ENCODE measurements around the gene LSM10. TPM values are rescaled to one million over a fixed set of nuclear protein-coding genes. Genes with fewer than 3 reads are reported as not detected.

The LSM10 gene
- total and polyA plus RNA-seq, 2 donors (not counting 1 experiment from before 2014, with no cell fraction given), result 19.2 to 33.5 TPM

DNA sequence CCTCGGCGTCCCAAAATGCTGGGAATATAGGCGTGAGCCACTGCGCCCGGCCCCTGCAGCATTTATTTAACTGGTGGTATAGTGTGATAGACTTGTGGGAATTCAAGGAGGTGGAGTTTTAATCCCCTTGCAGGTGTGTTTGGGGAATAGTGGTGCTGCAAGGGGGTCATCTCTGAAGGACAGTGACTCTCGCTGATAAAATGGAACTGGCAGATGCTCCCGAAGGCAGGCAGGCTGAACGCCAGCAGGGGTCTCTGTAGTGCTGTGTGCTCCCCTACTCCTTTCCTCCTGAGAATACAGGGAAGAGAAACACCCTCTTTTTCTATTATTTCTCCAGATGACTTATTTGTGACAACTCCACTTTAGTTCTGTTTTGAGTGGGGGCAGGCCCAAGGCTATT, 48.6 kb upstream of the LSM10 start:
- no peak overlapping the region for H3K9ac ChIP-seq (ENCODE audit: insufficient read depth, low read length)
- H3K79me2 ChIP-seq (ENCODE audit: control insufficient read depth, insufficient read depth, low read length), result no peaks in the 10 kb centered on the region
- no peak overlapping the region for H2AFZ ChIP-seq (ENCODE audit: low read length)
- TF ChIP-seq EZH2 (IDR thresholded peaks at IDR 0.05; ENCODE audit: low read length, missing control alignments), result no peak
- peak in 1 of 2 donors; percentile 9 for TF ChIP-seq CTCF (conservative IDR thresholded peaks at IDR 0.05 in 1 of 2, IDR thresholded peaks at IDR 0.05 in 1 of 2; ENCODE audit: low read depth in 1 of 2, low read length in 2 of 2)
- H3K36me3 ChIP-seq (ENCODE audit: control insufficient read depth, insufficient read depth, low read length), result no peaks in the 10 kb centered on the region
- H3K4me1 ChIP-seq (ENCODE audit: control insufficient read depth, extremely low read depth, insufficient read depth, low read length), result no peaks in the 10 kb centered on the region
- H3K9me3 ChIP-seq (ENCODE audit: control insufficient read depth, insufficient read depth, low read depth, low read length), result no peaks in the 10 kb centered on the region
- H3K27ac ChIP-seq (ENCODE audit: insufficient read depth, low read length), result no peak overlapping the region
- no peaks in the 10 kb centered on the region for H3K27me3 ChIP-seq (ENCODE audit: control insufficient read depth, insufficient read depth, low read length)
- H4K20me1 ChIP-seq (ENCODE audit: control insufficient read depth, extremely low read depth, insufficient read depth, low read length), result no peaks in the 10 kb centered on the region
- no peak for DNase-seq (ENCODE audit: low read depth in 2 of 2)
- no peak overlapping the region for H3K4me3 ChIP-seq (replicated peaks in 1 of 4; ENCODE audit: control extremely low read depth in 1 of 4, insufficient read depth in 1 of 4, low read depth in 3 of 4, low read length in 4 of 4)
- H3K4me2 ChIP-seq (ENCODE audit: extremely low read depth, insufficient read depth, low read length), result no peak overlapping the region

DNA sequence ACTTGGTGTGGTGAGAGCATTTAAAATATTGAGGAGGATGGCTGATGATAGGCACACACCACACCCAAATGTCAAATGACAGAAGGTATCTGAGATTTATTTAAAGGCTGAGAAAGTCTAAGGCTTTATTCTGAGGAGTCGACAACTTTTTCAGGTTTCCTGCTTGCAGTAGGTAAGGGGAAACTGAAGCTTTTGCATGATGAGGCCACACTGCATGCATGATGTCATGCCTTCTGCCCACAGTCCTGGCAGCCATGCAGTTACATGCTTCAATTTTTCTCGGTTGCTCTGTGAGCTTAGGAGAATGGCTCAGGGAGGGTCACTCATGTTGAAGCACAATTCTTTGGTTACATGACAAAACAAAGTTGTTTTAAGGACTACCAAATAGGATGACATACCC, 45.6 kb upstream of the LSM10 start:
- no peak overlapping the region for H2AFZ ChIP-seq (ENCODE audit: low read length)
- H3K4me1 ChIP-seq (ENCODE audit: control insufficient read depth, extremely low read depth, insufficient read depth, low read length), result no peaks in the 10 kb centered on the region
- no peaks in the 10 kb centered on the region for H3K79me2 ChIP-seq (ENCODE audit: control insufficient read depth, insufficient read depth, low read length)
- no peak overlapping the region for H3K4me3 ChIP-seq (replicated peaks in 1 of 4; ENCODE audit: control extremely low read depth in 1 of 4, insufficient read depth in 1 of 4, low read depth in 3 of 4, low read length in 4 of 4)
- TF ChIP-seq CTCF (conservative IDR thresholded peaks at IDR 0.05 in 1 of 2, IDR thresholded peaks at IDR 0.05 in 1 of 2; ENCODE audit: low read depth in 1 of 2, low read length in 2 of 2) (no peak), EZH2 (IDR thresholded peaks at IDR 0.05; ENCODE audit: low read length, missing control alignments) (no peak)
- H4K20me1 ChIP-seq (ENCODE audit: control insufficient read depth, extremely low read depth, insufficient read depth, low read length), result no peaks in the 10 kb centered on the region
- no peaks in the 10 kb centered on the region for H3K36me3 ChIP-seq (ENCODE audit: control insufficient read depth, insufficient read depth, low read length)
- H3K9ac ChIP-seq (ENCODE audit: insufficient read depth, low read length), result no peak overlapping the region
- no peaks in the 10 kb centered on the region for H3K9me3 ChIP-seq (ENCODE audit: control insufficient read depth, insufficient read depth, low read depth, low read length)
- H3K27ac ChIP-seq (ENCODE audit: insufficient read depth, low read length), result no peak overlapping the region
- no peak overlapping the region for H3K4me2 ChIP-seq (ENCODE audit: extremely low read depth, insufficient read depth, low read length)
- no peak for DNase-seq (ENCODE audit: low read depth in 2 of 2)
- H3K27me3 ChIP-seq (ENCODE audit: control insufficient read depth, insufficient read depth, low read length), result no peaks in the 10 kb centered on the region

- no peaks in the 10 kb centered on the region for H3K36me3 ChIP-seq (ENCODE audit: control insufficient read depth, insufficient read depth, low read length)
- no peaks in the 10 kb centered on the region for H3K79me2 ChIP-seq (ENCODE audit: control insufficient read depth, insufficient read depth, low read length)
- no peaks in the 10 kb centered on the region for H3K9me3 ChIP-seq (ENCODE audit: control insufficient read depth, insufficient read depth, low read depth, low read length)
- no peak for DNase-seq (ENCODE audit: low read depth in 2 of 2)
- H4K20me1 ChIP-seq (ENCODE audit: control insufficient read depth, extremely low read depth, insufficient read depth, low read length), result no peaks in the 10 kb centered on the region
- no peak overlapping the region for H3K4me3 ChIP-seq (replicated peaks in 1 of 4; ENCODE audit: control extremely low read depth in 1 of 4, insufficient read depth in 1 of 4, low read depth in 3 of 4, low read length in 4 of 4)
- no peaks in the 10 kb centered on the region for H3K4me1 ChIP-seq (ENCODE audit: control insufficient read depth, extremely low read depth, insufficient read depth, low read length)
- H3K27me3 ChIP-seq (ENCODE audit: control insufficient read depth, insufficient read depth, low read length), result no peaks in the 10 kb centered on the region
- H2AFZ ChIP-seq (ENCODE audit: low read length), result no peak overlapping the region
- no peak overlapping the region for H3K4me2 ChIP-seq (ENCODE audit: extremely low read depth, insufficient read depth, low read length)
- H3K9ac ChIP-seq (ENCODE audit: insufficient read depth, low read length), result no peak overlapping the region
- TF ChIP-seq CTCF (conservative IDR thresholded peaks at IDR 0.05 in 1 of 2, IDR thresholded peaks at IDR 0.05 in 1 of 2; ENCODE audit: low read depth in 1 of 2, low read length in 2 of 2), result no peak
- TF ChIP-seq EZH2 (IDR thresholded peaks at IDR 0.05; ENCODE audit: low read length, missing control alignments), result no peak
- H3K27ac ChIP-seq (ENCODE audit: insufficient read depth, low read length), result no peak overlapping the region
Measured at GRCh38 chr1:36442337-36442736, 44.6 kb upstream of the LSM10 start.
